ENCODE measurements around the gene SERF2. TPM values are rescaled to one million over a fixed set of nuclear protein-coding genes. Genes with fewer than 3 reads are reported as not detected.
A peak's percentile ranks its signal among the peaks of the same experiment; 100 is the strongest.

Gene SERF2
- total RNA-seq, 1 donor from 2014 or later = 564 TPM

- intact Hi-C loops (cut with DNase I) = no loop called here
- peaks cover 63% of the 10 kb centered on the region for H3K4me1 ChIP-seq
- no peaks in the 10 kb centered on the region for H3K27me3 ChIP-seq
- H3K36me3 ChIP-seq = peaks cover 0 to 28% of the 10 kb centered on the region in 2 donors
- no peak overlapping the region for H3K4me3 ChIP-seq
- no peak for TF ChIP-seq POLR2AphosphoS5 (IDR thresholded peaks at IDR 0.05; ENCODE audit: insufficient read depth in 1 of 2, low read depth in 1 of 2)
- TF ChIP-seq POLR2A (IDR thresholded peaks at IDR 0.05) = no peak
- no peak for TF ChIP-seq CTCF (IDR thresholded peaks at IDR 0.05)
- DNase-seq (ENCODE audit: extremely low spot score in 2 of 2) = no peak
- H3K9me3 ChIP-seq = no peaks in the 10 kb centered on the region
- no peak overlapping the region for H3K27ac ChIP-seq
These were observed 40.2 kb upstream of the SERF2 start for GRCh38 chr15:43751885-43752284.

GRCh38 chr15:43762824-43763223 lies 29.3 kb upstream of the SERF2 start:
- TF ChIP-seq CTCF (IDR thresholded peaks at IDR 0.05) = no peak
- no peak for TF ChIP-seq POLR2A (IDR thresholded peaks at IDR 0.05)
- TF ChIP-seq POLR2AphosphoS5 (IDR thresholded peaks at IDR 0.05; ENCODE audit: insufficient read depth in 1 of 2, low read depth in 1 of 2) = no peak
- no peaks in the 10 kb centered on the region for H3K27me3 ChIP-seq
- H3K4me3 ChIP-seq = no peak overlapping the region
- peaks cover 12% of the 10 kb centered on the region for H3K4me1 ChIP-seq
- H3K36me3 ChIP-seq = peaks cover 4 to 93% of the 10 kb centered on the region in 2 donors
- no peak overlapping the region for H3K27ac ChIP-seq
- no peaks in the 10 kb centered on the region for H3K9me3 ChIP-seq
- DNase-seq (ENCODE audit: extremely low spot score in 2 of 2) = no peak
- intact Hi-C loops (cut with DNase I) = no loop called here

GRCh38 chr15:43763819-43764446 lies 28.2 kb upstream of the SERF2 start:
- Histone ChIP-seq H3K4me3 (no peak overlapping the region), H3K9me3 (no peaks in the 10 kb centered on the region), H3K27ac (no peak overlapping the region), H3K36me3 (peaks cover 4 to 94% of the 10 kb centered on the region in 2 donors), H3K4me1 (peaks cover 12% of the 10 kb centered on the region), H3K27me3 (no peaks in the 10 kb centered on the region)
- DNase-seq (ENCODE audit: extremely low spot score in 2 of 2) = no peak
- TF ChIP-seq CTCF (IDR thresholded peaks at IDR 0.05) (no peak), POLR2A (IDR thresholded peaks at IDR 0.05) (no peak), POLR2AphosphoS5 (IDR thresholded peaks at IDR 0.05; ENCODE audit: insufficient read depth in 1 of 2, low read depth in 1 of 2) (no peak)
- intact Hi-C loops (cut with DNase I) = no loop called here

GRCh38 chr15:43769584-43770228 lies 22.4 kb upstream of the SERF2 start:
- Histone ChIP-seq H3K9me3 (no peaks in the 10 kb centered on the region), H3K4me1 (no peaks in the 10 kb centered on the region), H3K27ac (peak overlapping the region; percentile 25), H3K4me3 (no peak overlapping the region), H3K36me3 (peaks cover 4 to 86% of the 10 kb centered on the region in 2 donors), H3K27me3 (no peaks in the 10 kb centered on the region)
- TF ChIP-seq POLR2AphosphoS5 (IDR thresholded peaks at IDR 0.05; ENCODE audit: insufficient read depth in 1 of 2, low read depth in 1 of 2) (no peak), POLR2A (IDR thresholded peaks at IDR 0.05) (no peak), CTCF (IDR thresholded peaks at IDR 0.05) (peak in 2 of 3 experiments; percentile 42 to 47)
- intact Hi-C loops (cut with DNase I) = no loop called here
- DNase-seq (ENCODE audit: extremely low spot score in 2 of 2) = no peak

- H3K27ac ChIP-seq = peak overlapping the region; percentile 39
- intact Hi-C loops (cut with DNase I) = no loop called here
These were observed 20.3 kb upstream of the SERF2 start for GRCh38 chr15:43771816-43772215.

More at GRCh38 chr15:43771816-43772215, 20.3 kb upstream of the SERF2 start:
- no peaks in the 10 kb centered on the region for H3K27me3 ChIP-seq
- peaks cover 14% of the 10 kb centered on the region for H3K4me1 ChIP-seq
- no peaks in the 10 kb centered on the region for H3K9me3 ChIP-seq
- TF ChIP-seq CTCF (IDR thresholded peaks at IDR 0.05) (no peak), POLR2AphosphoS5 (IDR thresholded peaks at IDR 0.05; ENCODE audit: insufficient read depth in 1 of 2, low read depth in 1 of 2) (peak in 1 of 2 donors; percentile 60)
- peaks cover 4 to 65% of the 10 kb centered on the region in 2 donors for H3K36me3 ChIP-seq
- no peak for DNase-seq (ENCODE audit: extremely low spot score in 2 of 2)
- H3K4me3 ChIP-seq = no peak overlapping the region

Data from vagina (tissue), 2 donors.